HFFc6 (cell line): ENCODE measurements around the gene METTL17. TPM values are rescaled to one million over a fixed set of nuclear protein-coding genes. Genes with fewer than 3 reads are reported as not detected.
"Not testable (repeated sequence)": the region's sequence is repeated elsewhere in the genome, so short reads cannot be mapped to it uniquely, and the experiment has no call there.

ENCODE experiments used
- DNase-seq: peaks from one replicate; pipeline ENCODE4 v3.0.0-alpha.2; 2018
- H3K27ac Mint-ChIP-seq: 2 replicates; pipeline ENCODE4 v1.8.0; 2020; ENCODE audit warnings: mild to moderate bottlenecking, mixed read lengths
- H3K27me3 Mint-ChIP-seq: 2 replicates; pipeline ENCODE4 v1.8.0; 2021; ENCODE audit warnings: mild to moderate bottlenecking, moderate library complexity, mixed read lengths; ENCODE audit not compliant: insufficient read depth
- H3K36me3 Mint-ChIP-seq: 2 replicates; pipeline ENCODE4 v1.8.0; 2021; ENCODE audit warnings: low read depth, mixed read lengths
- H3K4me1 Mint-ChIP-seq: 2 replicates; pipeline ENCODE4 v1.8.0; 2020; ENCODE audit warnings: low read depth, mixed read lengths
- H3K4me3 Mint-ChIP-seq: 2 replicates; pipeline ENCODE4 v1.8.0; 2020; ENCODE audit warnings: mild to moderate bottlenecking, moderate library complexity, mixed read lengths
- H3K9me3 Mint-ChIP-seq: 2 replicates; pipeline ENCODE4 v1.8.0; 2020; ENCODE audit warnings: mild to moderate bottlenecking, mixed read lengths
- CTCF ChIP-seq: fragments of 200-600 bp; sonication (generic); IDR thresholded peaks from 2 replicates; pipeline ENCODE4 v1.5.0; 2021; ENCODE audit warnings: antibody characterized with exemption, mild to moderate bottlenecking
- total RNA-seq, 6 experiments: library from RNA; stranded (reverse); fragmentation: NEBNext Ultra II Directional; extraction: Animal tissue kit (Norgen Biotek cat#: 25700); gene quantifications; 2 replicates in 1 of 6; 3 replicates in 5 of 6; pipeline ENCODE4 v1.2.3, GENCODE V29; 2021

METTL17 gene
- total RNA-seq, 6 experiments from 2014 or later, result 29.3 to 34.0 (median 32.7) TPM

DNA sequence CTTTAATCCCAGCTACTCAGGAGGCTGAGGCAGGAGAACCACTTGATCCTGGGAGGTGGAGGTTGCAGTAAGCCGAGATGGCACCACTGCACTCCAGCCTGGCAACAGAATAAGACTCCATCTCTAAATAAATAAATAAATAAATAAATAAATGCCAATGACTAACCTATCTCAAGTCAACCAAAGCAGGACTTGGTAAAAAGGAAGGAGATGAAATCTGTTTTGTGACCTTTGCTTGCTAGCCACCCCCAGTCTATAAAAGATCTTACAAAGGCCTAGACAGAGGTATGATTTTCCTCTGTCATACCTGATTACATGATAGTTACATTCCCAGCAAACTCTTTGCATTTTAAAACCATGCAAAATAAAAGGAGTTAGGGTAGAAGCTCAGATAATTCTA is 13.5 kb upstream of the METTL17 start:
- Mint-ChIP-seq H3K27ac (no peak overlapping the region), H3K36me3 (no peaks in the 10 kb centered on the region), H3K27me3 (peaks cover under 1% of the 10 kb centered on the region), H3K9me3 (no peaks in the 10 kb centered on the region), H3K4me3 (no peak overlapping the region), H3K4me1 (peaks cover 31% of the 10 kb centered on the region)
- no peak for TF ChIP-seq CTCF
- no peak for DNase-seq

DNA sequence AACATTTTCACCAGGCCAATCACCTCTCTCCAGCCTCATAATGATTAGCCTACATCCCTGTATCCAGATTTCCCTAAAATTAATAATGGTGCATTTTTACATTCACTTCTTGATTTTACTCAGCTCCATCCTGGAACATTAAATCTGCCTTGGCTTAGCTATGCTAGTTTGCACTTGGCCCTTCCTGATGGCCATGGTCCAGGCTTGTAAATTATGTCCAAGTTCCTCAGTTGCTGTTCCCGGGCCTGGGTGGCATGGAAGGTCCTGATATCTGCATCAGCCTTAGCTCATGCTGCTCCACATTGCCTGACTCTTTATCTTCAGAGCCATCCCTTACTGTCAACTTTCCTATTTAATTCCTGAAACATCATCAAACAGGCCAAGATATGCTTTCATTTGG is 11.1 kb upstream of the METTL17 start:
- no peak for TF ChIP-seq CTCF
- H3K4me1 Mint-ChIP-seq, result peaks cover 17% of the 10 kb centered on the region
- H3K9me3 Mint-ChIP-seq, result no peaks in the 10 kb centered on the region
- H3K27me3 Mint-ChIP-seq, result peaks cover 3% of the 10 kb centered on the region
- no peak overlapping the region for H3K4me3 Mint-ChIP-seq
- no peaks in the 10 kb centered on the region for H3K36me3 Mint-ChIP-seq
- DNase-seq, result no peak
- H3K27ac Mint-ChIP-seq, result no peak overlapping the region

DNA sequence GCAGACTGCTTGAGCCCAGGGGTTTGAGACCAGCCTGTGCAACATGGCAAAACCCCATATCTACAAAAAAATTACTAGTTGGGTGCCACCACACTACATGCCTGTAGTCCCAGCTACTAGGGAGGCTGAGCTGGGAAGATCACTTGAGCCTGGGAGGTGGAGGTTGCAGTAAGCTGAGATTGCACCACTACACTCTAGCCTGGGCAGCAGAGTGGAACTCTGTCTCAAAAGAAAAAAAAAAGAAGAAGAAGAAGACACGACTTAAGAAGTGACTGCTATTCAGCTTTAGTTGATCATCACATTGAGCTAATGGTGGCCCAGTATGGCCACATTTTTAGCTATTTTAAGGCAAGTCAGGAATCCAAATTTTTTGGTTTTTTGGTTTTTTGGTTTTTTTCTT is 8.9 kb upstream of the METTL17 start:
- Mint-ChIP-seq H3K9me3 (no peaks in the 10 kb centered on the region), H3K27ac (no peak overlapping the region), H3K36me3 (no peaks in the 10 kb centered on the region), H3K27me3 (peaks cover 3% of the 10 kb centered on the region), H3K4me1 (no peaks in the 10 kb centered on the region), H3K4me3 (no peak overlapping the region)
- DNase-seq, result no peak
- no peak for TF ChIP-seq CTCF

- no peak for TF ChIP-seq CTCF
- no peaks in the 10 kb centered on the region for H3K9me3 Mint-ChIP-seq
- no peak overlapping the region for H3K27ac Mint-ChIP-seq
- no peak overlapping the region for H3K4me3 Mint-ChIP-seq
- no peaks in the 10 kb centered on the region for H3K36me3 Mint-ChIP-seq
- H3K4me1 Mint-ChIP-seq, result peaks cover 19% of the 10 kb centered on the region
- peaks cover 5% of the 10 kb centered on the region for H3K27me3 Mint-ChIP-seq
- DNase-seq, result no peak
These were observed 7.0 kb upstream of the METTL17 start for GRCh38 chr14:20982646-20983369.

DNA sequence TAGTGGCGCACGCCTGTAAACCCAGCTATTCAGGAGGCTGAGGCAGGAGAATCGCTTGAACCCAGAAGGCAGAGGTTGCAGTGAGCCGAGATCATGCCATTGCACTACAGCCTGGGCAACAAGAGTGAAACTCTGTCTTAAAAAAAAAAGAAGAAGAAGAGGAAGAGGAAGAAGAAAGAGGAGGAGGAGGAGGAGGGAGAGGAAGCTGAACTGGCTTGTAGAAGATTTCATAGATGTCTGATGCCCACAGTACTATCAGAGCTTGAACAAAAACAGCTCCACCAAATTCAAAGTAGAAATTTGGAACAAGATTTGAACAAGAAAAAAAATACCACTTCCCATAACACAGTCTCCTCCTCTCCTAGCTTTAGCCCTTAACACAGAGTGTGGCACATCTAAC is 4.1 kb upstream of the METTL17 start:
- DNase-seq, H3K9me3 Mint-ChIP-seq, H3K27me3 Mint-ChIP-seq, H3K4me3 Mint-ChIP-seq, H3K27ac Mint-ChIP-seq, H3K36me3 Mint-ChIP-seq: not testable (repeated sequence)
- H3K4me1 Mint-ChIP-seq, result peaks cover 41% of the 10 kb centered on the region

GRCh38 chr14:20986811-20987210 is 3.0 kb upstream of the METTL17 start:
- peak overlapping the region; percentile 82 for H3K27ac Mint-ChIP-seq
- peaks cover 49% of the 10 kb centered on the region for H3K4me1 Mint-ChIP-seq
- peak; percentile 92 for DNase-seq
- no peaks in the 10 kb centered on the region for H3K9me3 Mint-ChIP-seq
- TF ChIP-seq CTCF, result no peak
- peaks cover under 1% of the 10 kb centered on the region; the same call in 1 of the 2 replicates for H3K36me3 Mint-ChIP-seq
- peaks cover 5% of the 10 kb centered on the region for H3K27me3 Mint-ChIP-seq
- no peak overlapping the region; the same call in 1 of the 2 replicates for H3K4me3 Mint-ChIP-seq
